ENCODE data around the gene ARFGEF3.

DNA sequence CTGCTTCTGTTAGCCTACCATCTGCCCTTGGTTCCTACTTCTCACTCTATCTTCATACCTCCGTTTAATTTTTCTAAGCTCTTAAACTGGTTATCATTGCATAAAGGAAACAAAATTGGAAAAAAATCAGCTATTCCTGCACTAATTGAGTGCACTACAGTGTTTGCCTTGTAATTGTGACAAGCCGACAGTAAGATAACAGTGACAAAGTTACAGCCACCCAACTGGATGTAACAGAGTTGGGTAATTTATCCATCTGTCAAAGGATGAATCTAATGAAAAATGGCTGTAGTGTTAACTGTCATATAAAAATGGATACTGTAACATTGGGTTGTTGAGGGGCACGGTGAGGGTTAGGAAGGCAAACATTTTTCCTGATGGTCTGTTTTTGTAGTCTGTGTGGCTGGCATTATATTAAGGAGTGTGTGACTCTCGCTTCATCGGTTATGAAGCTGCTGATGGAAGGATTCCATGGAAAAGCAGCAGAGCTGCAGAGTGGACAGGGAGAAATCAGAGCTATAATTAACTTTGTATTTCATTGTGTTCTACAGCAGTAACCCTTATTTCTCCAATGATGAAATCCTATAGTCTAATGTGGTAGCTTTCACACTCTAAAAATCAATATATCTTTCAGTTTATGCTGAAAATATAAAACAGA, 43.8 kb downstream of the ARFGEF3 start:
- TF ChIP-seq, protein P1, sequence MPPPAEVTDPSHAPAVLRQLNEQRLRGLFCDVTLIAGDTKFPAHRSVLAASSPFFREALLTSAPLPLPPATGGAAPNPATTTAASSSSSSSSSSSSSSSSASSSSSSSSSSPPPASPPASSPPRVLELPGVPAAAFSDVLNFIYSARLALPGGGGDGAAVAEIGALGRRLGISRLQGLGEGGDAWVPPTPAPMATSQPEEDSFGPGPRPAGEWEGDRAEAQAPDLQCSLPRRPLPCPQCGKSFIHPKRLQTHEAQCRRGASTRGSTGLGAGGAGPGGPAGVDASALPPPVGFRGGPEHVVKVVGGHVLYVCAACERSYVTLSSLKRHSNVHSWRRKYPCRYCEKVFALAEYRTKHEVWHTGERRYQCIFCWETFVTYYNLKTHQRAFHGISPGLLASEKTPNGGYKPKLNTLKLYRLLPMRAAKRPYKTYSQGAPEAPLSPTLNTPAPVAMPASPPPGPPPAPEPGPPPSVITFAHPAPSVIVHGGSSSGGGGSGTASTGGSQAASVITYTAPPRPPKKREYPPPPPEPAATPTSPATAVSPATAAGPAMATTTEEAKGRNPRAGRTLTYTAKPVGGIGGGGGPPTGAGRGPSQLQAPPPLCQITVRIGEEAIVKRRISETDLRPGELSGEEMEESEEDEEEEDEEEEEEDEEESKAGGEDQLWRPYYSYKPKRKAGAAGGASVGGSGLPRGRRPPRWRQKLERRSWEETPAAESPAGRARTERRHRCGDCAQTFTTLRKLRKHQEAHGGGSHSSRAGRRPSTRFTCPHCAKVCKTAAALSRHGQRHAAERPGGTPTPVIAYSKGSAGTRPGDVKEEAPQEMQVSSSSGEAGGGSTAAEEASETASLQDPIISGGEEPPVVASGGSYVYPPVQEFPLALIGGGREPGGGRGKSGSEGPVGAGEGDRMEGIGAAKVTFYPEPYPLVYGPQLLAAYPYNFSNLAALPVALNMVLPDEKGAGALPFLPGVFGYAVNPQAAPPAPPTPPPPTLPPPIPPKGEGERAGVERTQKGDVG (CRISPR knock-in tag; IDR thresholded peaks at IDR 0.05): no peak
- no peak for TF ChIP-seq CBFB (IDR thresholded peaks at IDR 0.05; ENCODE audit: low read depth)
- TF ChIP-seq RAD21 (IDR thresholded peaks at IDR 0.05; ENCODE audit: insufficient read depth, low read depth, low read length): no peak
- TF ChIP-seq, protein P2, sequence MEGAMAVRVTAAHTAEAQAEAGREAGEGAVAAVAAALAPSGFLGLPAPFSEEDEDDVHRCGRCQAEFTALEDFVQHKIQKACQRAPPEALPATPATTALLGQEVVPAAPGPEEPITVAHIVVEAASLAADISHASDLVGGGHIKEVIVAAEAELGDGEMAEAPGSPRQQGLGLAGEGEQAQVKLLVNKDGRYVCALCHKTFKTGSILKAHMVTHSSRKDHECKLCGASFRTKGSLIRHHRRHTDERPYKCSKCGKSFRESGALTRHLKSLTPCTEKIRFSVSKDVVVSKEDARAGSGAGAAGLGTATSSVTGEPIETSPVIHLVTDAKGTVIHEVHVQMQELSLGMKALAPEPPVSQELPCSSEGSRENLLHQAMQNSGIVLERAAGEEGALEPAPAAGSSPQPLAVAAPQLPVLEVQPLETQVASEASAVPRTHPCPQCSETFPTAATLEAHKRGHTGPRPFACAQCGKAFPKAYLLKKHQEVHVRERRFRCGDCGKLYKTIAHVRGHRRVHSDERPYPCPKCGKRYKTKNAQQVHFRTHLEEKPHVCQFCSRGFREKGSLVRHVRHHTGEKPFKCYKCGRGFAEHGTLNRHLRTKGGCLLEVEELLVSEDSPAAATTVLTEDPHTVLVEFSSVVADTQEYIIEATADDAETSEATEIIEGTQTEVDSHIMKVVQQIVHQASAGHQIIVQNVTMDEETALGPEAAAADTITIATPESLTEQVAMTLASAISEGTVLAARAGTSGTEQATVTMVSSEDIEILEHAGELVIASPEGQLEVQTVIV (IDR thresholded peaks at IDR 0.05; ENCODE audit: borderline replicate concordance, partially characterized antibody): no peak
- TF ChIP-seq CHD1 (IDR thresholded peaks at IDR 0.05; ENCODE audit: low read depth, low read length): no peak
- TF ChIP-seq SREBF2 (IDR thresholded peaks at IDR 0.05; ENCODE audit: low read length): no peak
- TF ChIP-seq, protein P3, sequence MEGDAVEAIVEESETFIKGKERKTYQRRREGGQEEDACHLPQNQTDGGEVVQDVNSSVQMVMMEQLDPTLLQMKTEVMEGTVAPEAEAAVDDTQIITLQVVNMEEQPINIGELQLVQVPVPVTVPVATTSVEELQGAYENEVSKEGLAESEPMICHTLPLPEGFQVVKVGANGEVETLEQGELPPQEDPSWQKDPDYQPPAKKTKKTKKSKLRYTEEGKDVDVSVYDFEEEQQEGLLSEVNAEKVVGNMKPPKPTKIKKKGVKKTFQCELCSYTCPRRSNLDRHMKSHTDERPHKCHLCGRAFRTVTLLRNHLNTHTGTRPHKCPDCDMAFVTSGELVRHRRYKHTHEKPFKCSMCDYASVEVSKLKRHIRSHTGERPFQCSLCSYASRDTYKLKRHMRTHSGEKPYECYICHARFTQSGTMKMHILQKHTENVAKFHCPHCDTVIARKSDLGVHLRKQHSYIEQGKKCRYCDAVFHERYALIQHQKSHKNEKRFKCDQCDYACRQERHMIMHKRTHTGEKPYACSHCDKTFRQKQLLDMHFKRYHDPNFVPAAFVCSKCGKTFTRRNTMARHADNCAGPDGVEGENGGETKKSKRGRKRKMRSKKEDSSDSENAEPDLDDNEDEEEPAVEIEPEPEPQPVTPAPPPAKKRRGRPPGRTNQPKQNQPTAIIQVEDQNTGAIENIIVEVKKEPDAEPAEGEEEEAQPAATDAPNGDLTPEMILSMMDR (IDR thresholded peaks at IDR 0.05 in 2 of 3, conservative IDR thresholded peaks at IDR 0.05 in 1 of 3; ENCODE audit: control insufficient read depth in 2 of 3, extremely low read depth in 1 of 3, insufficient read depth in 1 of 3, low read depth in 3 of 3, low read length in 3 of 3): no peak
- TF ChIP-seq, protein P4, sequence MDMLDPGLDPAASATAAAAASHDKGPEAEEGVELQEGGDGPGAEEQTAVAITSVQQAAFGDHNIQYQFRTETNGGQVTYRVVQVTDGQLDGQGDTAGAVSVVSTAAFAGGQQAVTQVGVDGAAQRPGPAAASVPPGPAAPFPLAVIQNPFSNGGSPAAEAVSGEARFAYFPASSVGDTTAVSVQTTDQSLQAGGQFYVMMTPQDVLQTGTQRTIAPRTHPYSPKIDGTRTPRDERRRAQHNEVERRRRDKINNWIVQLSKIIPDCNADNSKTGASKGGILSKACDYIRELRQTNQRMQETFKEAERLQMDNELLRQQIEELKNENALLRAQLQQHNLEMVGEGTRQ (IDR thresholded peaks at IDR 0.05; ENCODE audit: borderline replicate concordance, low read depth, low read length): no peak
- no peak for TF ChIP-seq TCF3 (IDR thresholded peaks at IDR 0.05; ENCODE audit: borderline replicate concordance, insufficient read depth, low read depth, low read length)
- TF ChIP-seq POLR2A (IDR thresholded peaks at IDR 0.05; ENCODE audit: low read depth, low read length): no peak
- TF ChIP-seq, protein P5, sequence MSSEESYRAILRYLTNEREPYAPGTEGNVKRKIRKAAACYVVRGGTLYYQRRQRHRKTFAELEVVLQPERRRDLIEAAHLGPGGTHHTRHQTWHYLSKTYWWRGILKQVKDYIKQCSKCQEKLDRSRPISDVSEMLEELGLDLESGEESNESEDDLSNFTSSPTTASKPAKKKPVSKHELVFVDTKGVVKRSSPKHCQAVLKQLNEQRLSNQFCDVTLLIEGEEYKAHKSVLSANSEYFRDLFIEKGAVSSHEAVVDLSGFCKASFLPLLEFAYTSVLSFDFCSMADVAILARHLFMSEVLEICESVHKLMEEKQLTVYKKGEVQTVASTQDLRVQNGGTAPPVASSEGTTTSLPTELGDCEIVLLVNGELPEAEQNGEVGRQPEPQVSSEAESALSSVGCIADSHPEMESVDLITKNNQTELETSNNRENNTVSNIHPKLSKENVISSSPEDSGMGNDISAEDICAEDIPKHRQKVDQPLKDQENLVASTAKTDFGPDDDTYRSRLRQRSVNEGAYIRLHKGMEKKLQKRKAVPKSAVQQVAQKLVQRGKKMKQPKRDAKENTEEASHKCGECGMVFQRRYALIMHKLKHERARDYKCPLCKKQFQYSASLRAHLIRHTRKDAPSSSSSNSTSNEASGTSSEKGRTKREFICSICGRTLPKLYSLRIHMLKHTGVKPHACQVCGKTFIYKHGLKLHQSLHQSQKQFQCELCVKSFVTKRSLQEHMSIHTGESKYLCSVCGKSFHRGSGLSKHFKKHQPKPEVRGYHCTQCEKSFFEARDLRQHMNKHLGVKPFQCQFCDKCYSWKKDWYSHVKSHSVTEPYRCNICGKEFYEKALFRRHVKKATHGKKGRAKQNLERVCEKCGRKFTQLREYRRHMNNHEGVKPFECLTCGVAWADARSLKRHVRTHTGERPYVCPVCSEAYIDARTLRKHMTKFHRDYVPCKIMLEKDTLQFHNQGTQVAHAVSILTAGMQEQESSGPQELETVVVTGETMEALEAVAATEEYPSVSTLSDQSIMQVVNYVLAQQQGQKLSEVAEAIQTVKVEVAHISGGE (CRISPR knock-in tag; IDR thresholded peaks at IDR 0.05): no peak
- TF ChIP-seq YY1 (IDR thresholded peaks at IDR 0.05; ENCODE audit: low read depth, low read length): no peak
- no peak for TF ChIP-seq EZH2 (IDR thresholded peaks at IDR 0.05; ENCODE audit: borderline replicate concordance, control insufficient read depth, low read depth, low read length)

Measured in GM12878 (cell line).